GM19035 (cell line): ENCODE measurements around the gene GPER1.
"Not testable (repeated sequence)": the region's sequence is repeated elsewhere in the genome, so short reads cannot be mapped to it uniquely, and the experiment has no call there.

Experiments used
- ATAC-seq: cut with Tn5 transposase; IDR thresholded peaks from one replicate; pipeline ENCODE4 v1.9.1; 2021; ENCODE audit not compliant: unreplicated experiment

Gene GPER1

DNA sequence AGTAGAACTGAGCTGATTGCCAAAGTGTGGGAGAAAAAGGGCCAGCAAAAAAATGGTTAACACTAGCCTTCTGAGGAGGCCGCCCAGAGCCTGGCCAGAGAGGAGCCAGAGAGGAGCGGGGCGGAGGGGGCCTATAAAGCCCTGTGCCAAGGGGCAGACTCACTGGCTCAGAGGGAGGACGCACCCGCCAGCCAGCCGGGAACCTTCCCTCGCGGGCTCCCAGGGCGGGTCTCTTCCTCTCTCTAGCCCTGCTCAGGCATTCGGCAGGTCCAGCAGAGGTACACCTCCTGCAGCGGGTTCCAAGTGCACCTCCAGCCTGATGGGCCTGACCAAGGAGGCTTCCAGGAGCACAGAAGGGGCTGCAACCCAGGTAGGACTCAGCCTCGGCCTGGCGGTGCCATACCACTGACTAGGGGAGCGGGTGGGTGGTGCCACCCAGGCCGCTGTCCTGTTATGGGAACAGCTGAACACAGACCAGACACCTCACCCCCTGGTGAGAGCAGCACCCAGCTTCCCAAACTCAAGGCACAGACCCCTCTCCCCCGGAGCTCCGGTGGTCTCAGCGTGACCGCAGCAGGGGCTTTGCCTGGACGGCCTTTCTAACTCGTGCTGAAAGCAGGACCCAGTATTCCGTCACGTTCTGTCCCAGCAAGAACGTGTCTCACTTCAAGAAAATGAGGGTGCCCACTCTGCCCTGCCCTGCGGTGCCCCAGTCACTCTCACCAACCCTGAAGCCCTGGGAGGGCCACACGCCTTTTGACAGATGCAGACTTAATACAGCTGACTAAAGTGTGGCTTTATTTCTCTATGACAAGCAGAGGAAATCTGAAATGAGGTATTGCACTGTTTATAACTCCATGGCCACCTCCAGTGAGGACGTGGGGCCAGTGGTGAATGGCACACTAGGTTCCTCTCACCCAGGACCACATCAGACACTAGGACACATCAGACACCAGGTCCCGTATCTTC, at the start of gene GPER1:
Gene GPER1 (plus strand): TSS at position 162 of the 969 bp plus-strand sequence. CDS start 3,616 bp downstream, outside the sequence.
- ATAC-seq = no peak

- ATAC-seq = not testable (repeated sequence)
Measured at GRCh38 chr7:1040233-1040632, 47.7 kb upstream of the GPER1 start.

GRCh38 chr7:1040790-1041189, 47.1 kb upstream of the GPER1 start:
- no peak for ATAC-seq

DNA sequence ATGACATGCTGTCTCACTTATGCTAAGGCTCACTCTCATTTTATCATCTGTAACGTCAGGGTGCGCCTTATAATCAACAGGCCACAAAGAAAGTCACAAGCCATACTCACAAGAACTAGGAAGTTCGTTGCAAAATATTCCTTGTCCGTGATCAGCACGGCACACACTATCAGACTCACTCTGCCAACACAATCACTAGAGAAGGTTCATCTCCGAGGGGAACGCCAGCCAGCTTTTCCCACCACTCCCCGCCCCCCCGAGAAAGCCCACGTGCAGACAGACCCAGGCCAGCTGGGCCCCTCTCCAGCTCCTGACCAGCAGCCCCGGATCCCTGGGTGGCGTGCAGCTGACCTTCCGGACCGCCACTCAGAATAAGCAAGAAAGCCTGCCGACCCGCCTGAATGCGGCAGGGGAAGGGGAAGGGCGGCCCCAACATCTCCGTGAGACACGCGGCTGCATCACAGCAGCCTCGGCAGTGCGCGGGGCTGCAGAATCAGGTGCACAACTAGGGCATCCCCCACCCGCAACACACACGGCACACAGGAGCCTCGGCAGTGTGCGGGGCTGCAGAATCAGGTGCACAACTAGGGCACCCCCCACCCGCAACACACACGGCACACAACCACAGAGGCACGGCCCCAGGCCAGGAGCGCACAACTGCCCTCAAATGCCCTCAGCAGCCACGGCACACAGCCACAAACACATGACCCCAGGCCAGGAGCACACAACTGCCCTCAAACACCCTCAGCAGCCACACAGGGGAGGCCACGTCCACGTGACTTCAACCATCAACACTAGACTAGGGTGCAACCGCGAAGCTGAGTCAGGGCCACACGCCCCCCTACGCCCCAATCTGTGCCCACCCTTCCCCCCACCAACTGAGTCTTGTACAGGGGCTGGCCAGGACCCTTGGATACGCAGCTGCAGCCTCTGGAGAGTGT, 46.1 kb upstream of the GPER1 start:
- ATAC-seq = no peak

- no peak for ATAC-seq
Measured at GRCh38 chr7:1042492-1042833, 45.5 kb upstream of the GPER1 start.

DNA sequence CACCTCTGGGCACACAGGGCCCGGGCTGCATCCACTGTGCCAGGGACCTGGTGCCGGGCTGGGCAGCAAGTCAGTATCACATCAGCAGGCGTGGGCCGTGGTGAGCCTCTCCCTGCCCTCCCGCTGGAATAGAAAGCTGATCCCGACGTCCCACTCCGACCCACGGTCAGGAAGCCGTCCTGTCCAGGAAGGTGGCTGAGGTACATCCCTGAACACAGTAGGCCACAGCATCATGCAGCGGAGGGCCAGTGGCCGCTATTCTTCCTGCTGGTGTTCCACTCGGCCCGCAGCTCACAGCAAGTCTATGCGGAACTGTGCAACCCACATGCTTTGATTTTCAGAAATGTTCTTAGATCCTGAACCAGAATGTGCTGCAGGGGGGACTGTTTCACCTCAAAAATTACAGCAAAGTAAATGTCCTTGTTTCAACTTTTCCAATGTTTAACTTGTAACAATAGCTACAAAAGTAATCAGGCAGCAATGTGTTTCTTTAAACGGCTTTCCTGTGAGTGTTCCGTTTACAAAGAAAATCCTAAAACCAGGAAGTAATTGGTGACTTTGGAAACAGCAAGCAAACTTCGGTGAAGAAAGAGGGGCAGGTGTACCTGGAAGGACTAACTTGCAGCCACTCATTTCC, 44.2 kb upstream of the GPER1 start:
- no peak for ATAC-seq

- peak; percentile 92 for ATAC-seq
Measured at GRCh38 chr7:1044189-1045068, 43.5 kb upstream of the GPER1 start, which contains the start of gene GPR146. Gene GPR146, plus strand, starts transcription at chr7:1044546. Its CDS starts 12,970 bp downstream, at chr7:1057516.

DNA sequence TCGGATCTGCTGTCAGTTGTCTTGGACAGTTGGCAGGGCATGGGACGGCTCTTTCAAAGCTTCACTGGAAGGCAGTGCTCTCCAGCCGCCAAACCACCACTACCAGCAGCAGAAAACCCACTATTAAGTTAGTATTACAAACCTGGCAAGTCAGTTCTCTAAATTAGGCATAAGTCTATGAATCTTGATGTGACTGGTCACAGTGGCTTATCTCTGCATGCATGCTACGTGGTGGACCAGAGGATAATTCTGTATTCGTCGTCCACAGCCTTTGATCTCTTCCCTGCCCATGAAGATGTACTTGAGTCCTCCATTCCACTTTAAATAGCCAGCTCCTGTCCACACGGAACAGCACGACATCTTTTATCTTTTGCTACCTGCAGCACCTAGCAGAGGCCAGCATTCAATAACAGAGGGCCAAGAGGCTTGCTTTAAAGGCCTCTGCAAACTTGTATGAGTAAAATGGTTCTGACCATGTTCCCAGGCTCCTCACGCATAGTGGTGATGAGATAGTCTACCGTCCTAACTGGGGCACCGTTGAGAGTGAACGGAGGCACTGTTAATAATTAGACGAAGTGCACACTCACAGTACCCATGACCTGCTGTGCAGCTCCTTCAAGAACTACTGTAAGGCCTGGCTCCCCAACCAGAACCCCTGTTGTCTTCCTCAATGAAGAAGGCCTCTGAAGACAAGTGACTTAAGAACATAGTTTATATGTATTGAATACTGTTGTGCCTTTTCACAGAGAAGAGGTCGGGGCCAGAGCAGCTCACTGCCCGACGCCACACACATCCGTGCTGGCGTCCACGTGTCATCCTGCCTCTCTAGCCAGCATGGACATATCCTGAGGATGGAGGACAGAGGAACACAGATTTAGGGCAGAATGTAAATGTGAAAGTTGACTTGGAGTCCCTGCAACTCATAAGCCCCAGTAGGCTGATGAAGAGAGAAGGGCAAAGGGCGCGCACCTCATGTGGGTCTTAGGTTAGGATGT, 42.5 kb upstream of the GPER1 start:
- no peak for ATAC-seq

DNA sequence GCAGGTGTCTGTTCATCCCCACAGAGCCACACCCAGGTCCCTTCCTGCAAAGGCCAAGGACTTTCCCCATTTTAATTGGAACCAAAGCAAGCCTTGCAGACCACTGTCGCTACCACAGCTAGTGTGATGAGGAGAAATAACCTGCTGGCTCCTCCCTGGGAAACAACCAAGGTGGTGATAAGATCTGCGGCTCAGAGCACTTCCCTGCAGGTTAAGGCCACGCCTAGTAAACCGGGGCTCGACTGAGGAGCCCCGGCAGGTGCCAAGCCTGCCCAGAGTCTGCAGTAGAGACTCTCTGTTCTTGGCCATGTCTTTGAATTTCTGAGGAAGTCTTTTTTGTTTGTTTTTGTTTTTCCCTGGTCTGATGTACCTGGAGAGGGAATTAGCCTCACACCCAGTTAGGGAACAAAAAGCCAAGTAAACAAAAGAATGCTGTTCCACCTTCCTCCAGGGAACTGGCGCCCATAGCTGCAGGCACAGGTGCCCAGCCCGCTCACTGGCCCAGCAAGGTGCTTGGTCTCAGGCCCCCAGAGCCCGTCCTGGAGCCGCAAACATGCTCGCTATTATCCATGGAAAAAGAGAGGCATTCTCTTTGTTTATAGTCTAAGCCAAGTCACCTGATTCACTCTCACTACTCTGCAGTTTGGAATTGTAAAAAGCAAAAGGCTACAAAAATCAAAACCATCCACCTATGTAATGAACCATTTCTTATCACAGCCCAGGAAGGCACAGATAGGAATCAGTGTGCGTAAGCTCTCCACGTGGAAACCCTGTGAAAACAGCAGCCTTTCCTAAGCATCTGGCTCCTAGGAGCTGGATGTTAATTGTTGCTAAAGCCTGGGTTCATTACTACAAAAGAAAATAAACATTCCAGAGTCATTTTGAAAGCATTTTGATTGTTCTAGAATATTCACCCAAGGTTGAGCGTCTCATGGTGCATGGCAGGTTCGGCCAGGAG, 40.9 kb upstream of the GPER1 start:
- ATAC-seq = no peak

- ATAC-seq = no peak
Measured at GRCh38 chr7:1049006-1049741, 38.7 kb upstream of the GPER1 start.

- ATAC-seq = no peak
Measured at GRCh38 chr7:1049801-1050200, 38.1 kb upstream of the GPER1 start.

- ATAC-seq = no peak
Measured at GRCh38 chr7:1050254-1050906, 37.5 kb upstream of the GPER1 start.

- ATAC-seq = no peak
Measured at GRCh38 chr7:1050956-1051690, 36.8 kb upstream of the GPER1 start.

- ATAC-seq = no peak
Measured at GRCh38 chr7:1052031-1052818, 35.7 kb upstream of the GPER1 start.

DNA sequence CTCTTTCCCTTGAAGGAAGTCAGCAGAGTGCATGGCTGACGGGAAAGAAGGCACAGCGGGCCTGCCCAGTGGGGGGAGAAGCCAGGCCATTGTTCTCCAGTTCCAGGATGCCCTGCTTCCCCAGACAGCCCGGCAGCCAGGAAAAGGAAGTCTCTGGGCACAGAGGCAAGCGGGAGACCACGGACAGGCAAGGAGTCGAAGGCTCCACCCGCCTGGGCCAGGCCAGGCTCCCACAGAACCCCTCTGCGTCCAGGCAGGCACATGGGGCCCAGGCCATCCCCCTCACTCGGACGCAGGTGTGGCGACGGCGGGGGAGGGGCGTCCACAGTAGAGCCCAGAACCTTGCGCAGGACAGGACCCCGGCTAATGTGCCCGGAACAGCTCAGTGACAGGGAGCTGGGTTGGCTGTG, 34.9 kb upstream of the GPER1 start:
- no peak for ATAC-seq
